Hippocampal formation (tissue), 2 donors: ENCODE results near the gene ZNF664.

Source experiments
- DNase-seq, 2 donors: peaks; one replicate each; lab custom pipeline; 2025; lab: John Stamatoyannopoulos, UW

The ZNF664 gene

GRCh38 chr12:123958876-123959275 is 14.1 kb upstream of the ZNF664 start:
- DNase-seq: no peak

DNA sequence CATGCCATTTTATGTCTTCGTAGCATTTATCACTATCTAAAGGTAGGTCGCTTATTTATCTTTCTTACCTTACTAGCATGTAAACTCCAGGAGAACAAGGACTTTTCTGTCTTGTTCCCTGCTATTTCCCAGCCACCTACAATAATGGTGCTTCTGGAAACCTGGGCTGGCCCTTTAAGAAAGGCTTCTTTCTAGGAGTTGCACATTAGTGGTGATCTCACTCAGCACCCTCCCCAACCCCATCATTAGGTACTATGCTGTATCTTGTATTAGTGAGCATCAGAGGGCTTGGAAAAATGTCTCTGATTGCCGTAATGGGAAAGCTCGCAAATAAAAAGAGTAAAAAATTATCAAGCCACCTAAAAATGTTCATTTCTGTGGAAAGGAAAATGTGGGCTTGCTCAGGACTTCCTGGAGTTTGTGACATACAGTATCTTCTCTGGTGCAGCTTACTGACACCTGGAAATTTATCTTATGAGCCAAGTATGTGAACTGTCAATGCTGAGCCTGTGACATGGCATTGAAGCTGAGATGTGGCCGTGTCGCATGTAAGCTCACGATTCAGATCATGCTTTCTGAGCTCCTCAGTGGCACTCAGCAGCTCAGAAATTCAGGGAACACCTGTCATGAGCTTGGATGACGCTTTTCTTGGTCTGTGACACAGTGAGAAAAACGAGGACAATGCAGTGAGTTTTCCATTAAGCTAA is 12.8 kb upstream of the ZNF664 start:
- DNase-seq: no peak

- no peak for DNase-seq
These were observed 12.2 kb upstream of the ZNF664 start for GRCh38 chr12:123960856-123961255.

DNA sequence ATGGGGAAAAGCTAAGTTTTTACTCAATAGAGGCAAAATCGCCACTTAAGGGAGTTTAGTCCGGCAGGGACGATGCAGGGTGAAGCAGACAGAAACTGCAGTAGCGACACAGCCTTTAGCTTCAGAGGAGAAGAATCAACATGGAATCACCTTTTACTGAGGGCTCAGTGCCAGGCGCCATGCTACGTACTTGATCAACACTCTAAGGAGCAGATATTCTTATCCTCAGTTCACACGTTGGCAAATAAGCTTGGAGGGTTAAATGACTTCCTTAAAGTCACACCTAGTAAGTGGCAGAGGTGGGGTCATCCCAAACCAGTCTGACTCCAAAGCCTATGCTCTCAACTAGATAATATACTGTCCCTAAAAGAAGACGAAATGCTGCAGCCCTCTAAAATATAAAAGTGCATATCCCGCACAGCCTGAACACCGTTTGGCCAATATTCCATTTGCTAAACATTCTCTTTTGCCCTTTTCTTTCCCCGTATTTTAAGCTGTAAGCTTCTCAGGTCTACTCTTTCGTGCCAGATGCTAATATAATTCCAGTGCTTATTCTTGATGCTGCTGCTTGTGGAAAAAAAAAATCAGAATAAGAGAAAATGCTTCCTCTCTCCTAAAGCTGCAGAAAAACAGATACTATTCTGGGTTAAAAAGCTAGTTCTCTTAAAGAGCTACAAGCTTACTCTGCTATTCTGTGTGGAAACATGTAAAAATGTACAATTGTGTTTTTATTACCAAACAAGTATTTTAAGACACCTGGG is 11.2 kb upstream of the ZNF664 start:
- DNase-seq: no peak

GRCh38 chr12:123962513-123962912 is 10.5 kb upstream of the ZNF664 start:
- no peak for DNase-seq

- DNase-seq: no peak
These were observed 9.2 kb upstream of the ZNF664 start for GRCh38 chr12:123963821-123964220.

DNA sequence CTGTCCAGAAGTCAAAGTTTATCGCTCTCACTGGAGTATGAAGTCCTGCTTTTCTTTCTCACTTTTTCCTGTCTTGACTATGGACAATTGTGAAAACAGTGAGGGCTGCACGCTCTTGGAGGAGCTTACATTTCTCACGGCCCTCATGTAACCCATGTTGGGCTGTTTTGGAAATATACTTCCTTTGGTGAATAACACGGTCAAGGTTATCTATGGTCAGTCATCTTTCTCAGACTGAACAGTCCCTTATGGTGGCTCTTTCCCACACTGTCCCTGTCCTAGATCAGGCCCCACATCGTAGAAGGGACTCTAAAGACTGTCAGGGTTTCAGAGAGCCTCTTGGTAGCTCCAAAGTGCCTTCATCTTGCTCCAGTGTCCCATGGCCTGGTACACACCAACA is 7.6 kb upstream of the ZNF664 start:
- no peak for DNase-seq

DNA sequence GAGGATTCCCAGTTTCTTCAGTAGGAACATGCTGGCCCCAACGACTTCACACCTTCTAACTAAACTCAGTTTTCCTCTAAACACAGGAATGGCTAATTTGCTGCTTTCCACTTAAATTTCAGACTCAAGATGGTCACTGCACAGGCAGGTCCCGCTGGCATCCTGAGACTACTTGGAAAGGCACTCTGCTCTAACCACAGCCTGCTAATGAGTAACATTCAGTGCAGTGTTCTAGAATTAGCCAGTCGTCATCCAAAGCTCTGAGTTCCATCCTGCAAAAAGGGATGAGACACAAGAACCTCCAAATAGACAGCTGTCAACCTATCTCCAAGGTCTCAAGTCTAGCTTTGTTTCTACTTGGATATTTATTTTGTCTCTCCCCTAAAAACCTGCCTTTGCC is 6.4 kb upstream of the ZNF664 start:
- DNase-seq: no peak

DNA sequence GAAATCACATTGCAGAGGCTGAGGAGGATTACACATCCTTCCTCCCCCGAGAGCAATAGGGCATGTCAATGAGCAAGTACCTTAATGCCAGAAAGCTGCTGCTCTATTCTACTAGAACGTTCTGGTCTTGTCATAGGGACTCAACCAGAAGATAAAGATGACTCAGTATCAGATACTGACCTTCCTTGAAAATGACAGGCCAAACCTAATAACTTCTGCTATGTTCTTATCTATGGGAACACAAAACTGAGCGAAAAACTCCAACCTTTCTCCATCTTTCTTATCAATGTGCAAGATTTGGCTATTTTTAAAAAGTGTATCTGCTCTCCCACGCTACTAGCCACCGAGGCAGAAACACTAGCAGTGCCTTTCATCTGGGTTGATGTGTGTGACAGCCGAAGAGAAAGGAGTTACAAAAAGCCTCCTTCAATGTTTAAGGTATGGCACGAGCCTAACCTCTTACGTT is 5.9 kb upstream of the ZNF664 start:
- DNase-seq: no peak

DNA sequence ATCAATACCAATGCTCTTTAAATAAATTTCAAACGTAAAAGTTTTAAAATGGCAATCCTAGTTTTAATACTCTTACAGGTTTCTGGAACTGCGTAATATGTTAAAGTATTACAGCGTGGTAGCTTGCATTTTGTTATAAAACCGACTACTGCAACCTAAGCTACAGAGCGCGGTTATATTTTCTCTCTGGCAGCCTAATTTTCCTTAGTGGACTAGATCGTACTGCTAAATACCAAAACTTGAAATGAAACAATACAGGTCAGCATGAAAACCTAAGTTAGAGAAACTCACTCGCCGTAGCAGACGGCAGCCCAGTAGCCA is 1.6 kb upstream of the ZNF664 start:
- peak in 1 of 2 donors; percentile 34 for DNase-seq

DNA sequence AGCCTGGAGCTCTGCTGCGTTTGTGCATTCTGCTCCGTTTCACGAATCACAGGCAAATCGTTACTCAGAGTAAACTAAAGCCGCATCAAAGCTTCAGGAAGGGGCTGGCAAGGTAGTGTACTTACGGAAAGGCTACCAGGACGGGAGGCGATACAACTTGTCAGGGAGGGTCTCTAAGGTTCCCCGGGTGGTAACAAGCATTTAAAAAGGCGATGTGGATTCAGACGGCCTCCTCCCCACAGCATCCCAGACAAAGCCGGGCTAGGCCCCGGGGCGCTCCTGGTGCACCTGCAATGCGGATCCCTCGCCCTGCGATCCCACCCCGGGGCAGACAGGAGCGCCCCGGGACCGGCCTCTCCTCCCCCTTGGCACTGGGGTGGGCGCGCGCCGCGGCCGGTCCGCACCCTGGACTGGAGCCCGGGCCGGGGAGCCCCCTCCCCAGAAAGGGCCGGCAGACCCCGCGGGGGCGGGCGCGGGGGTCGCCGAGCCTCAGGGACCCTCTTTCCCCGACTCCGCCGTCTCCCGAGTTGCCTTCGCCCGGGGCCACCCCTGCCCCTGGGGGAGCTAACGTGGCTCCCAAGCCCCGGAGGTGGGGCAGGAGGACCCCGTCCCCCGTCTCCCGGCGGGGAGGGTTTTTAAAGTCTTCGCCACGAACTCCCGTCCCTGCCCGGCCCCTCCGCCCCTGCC is 1.1 kb upstream of the ZNF664 start:
- peak in 1 of 2 donors; percentile 32 for DNase-seq

DNA sequence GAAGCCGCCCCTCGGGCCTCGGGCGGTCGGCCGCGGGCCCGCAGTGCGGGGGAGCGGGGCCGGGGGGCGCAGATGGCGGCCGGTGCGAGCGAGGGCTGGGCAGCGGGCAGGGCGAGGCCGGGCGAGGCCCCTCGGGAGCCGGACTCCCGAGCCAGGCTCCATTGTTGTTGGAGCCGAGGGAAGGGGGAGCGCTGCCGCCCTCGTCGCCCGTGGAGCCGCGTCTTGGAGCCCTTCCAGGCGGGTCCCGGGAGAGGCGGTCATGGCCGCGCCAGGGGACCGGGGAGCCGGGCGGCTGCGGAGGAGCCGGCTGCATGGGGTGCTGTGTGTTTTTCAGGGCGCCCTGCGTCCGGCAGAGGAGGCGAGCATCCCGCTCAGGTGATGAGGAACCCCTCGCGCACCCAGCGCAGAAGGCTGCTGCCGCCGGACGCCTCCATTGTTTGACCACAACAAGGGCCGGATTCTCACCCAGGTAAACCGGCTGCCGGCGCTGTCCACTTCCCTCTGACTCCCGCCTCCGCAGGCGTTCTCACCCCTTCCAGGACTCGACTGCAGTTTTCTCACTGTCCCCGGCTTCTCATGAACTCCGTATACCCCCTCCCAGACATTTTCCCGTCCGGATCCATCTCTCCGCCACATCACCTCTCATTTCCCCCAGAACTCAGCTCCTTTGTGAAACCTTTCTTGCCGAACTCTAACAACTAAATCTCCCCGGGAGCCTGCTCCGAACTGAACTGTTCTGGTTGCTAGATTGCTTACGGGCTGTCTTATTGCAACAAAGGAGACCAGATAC is 732 bp downstream of the ZNF664 start:
- DNase-seq: peak in 1 of 2 donors; percentile 49

DNA sequence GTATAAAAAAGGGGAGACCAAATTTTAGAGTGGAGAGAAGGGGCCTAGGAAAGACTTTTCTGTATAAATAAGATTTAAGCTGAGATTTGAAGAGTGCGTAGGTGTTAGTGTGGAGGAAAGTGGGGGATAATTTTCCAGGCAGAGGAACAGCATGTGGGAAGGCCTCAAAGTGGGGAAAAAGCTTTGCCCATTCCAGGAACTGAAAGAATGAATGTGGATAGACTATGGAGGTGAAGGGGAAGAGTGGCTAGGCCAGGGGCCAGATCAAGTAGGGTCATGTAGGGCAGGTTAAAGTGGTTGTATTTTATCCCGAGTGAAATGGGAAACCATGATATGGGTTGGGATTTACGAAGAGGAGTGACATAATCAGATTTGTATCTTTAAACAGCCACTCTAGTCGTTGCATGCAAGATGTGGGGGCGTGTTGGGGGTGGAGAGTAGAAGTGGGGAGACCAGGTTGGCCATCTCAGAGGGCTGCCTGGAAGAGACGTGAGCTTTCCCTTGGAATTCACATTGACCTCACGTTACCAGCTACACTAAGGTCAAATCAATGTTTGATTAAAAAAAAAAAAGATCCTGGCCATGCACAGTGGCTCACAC is 3.3 kb downstream of the ZNF664 start:
- no peak for DNase-seq

DNA sequence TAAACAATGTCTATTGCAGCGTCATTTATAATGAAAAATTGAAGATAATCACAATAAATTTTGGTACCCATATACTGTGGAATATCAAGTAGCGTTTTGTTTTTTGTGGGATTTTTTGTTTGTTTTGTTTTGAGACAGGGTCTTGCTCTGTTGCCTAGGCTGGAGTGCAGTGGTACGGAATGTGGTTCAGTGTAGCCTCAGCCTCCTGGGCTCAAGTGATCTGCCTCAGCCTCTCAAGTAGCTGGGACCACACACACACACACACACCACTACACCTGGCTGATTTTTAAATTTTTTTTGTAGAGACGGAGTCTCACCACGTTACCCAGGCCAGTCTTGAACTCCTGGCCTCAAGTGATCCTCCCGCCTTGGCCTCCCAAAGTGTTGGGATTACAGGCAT is 6.6 kb downstream of the ZNF664 start:
- DNase-seq: no peak

- DNase-seq: no peak
These were observed 9.3 kb downstream of the ZNF664 start for GRCh38 chr12:123982269-123982668.

GRCh38 chr12:123983822-123984485 is 10.9 kb downstream of the ZNF664 start:
- DNase-seq: peak; percentile 26 to 60

DNA sequence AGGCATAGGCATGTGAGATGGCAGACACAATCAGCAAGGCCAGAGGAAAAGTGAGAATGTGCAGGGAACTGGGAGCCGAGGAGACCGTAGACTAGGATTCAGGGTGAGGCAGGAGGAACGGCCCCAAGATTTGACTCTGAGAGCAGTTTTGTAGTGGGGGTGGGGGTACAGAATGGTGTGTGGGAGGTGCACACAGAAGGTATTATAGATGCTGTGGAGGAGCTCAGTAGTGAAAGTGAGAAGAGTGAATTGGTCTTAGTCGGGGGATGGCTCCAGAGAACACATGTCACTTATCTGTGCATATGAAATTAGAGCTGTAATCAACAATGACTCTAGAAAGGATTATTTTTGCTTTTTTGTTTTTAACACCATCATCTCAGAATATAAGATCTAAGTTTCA is 11.9 kb downstream of the ZNF664 start:
- no peak for DNase-seq

GRCh38 chr12:123986374-123986965 is 13.5 kb downstream of the ZNF664 start:
- DNase-seq: no peak

- no peak for DNase-seq
These were observed 14.0 kb downstream of the ZNF664 start for GRCh38 chr12:123987022-123987421.

- no peak for DNase-seq
These were observed 16.2 kb downstream of the ZNF664 start for GRCh38 chr12:123989168-123989567.

DNA sequence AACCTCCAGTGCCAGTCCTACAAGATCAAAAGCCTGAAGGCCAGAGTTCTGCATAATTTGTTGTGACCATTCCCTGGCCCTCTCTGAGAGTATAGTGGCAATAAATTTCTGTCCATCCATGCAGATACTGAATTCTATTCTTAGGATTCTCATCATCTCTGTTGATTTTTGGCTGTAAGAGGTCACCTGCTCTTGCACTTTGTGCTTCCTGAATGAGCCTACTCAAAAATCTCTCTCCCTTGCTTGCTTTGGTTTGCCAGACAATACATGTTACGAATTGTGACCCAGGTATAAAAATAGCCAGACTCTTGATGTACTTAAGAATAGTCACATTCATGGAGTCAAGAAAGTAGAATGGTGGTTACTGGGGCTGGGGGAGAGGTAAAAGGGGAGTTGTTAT is 16.7 kb downstream of the ZNF664 start:
- no peak for DNase-seq
